ENCODE results near the gene DIPK1A.

The DIPK1A gene

DNA sequence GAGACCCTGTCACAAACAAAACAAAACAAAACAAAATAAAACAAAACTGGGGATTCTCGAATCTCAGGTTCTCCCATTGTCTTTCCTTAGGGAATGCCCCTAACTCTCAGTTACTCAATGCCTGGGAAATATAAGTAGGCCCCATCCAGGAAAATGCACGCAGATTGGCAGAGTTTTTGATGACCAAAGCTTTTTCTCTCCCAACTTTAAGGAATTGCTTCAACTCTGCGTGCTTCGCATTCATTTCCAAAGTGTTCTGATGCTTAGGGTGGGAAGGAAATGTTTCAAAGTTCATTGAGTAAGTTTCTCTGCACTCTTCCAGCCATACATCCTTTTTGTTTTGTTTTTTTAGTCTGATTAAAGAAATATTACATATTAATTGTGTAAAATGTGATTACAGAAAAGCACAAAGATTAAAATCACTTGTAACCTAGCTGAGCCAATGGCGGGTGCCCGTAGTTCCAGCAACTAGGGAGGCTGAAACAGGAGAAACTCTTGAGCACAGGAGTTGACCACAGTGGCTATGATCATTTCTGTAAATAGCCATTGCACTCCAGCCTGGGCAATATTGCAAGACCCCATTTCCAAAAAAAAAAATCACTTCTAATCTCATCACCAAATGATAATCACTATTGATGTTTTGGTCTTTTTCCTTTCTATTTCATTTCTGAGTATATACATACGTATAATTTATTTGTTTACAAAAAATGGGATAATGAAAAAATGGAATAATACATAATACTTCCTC, 157.9 kb downstream of the DIPK1A start:
- no peak for DNase-seq (ENCODE audit: low read depth in 2 of 2)

DNA sequence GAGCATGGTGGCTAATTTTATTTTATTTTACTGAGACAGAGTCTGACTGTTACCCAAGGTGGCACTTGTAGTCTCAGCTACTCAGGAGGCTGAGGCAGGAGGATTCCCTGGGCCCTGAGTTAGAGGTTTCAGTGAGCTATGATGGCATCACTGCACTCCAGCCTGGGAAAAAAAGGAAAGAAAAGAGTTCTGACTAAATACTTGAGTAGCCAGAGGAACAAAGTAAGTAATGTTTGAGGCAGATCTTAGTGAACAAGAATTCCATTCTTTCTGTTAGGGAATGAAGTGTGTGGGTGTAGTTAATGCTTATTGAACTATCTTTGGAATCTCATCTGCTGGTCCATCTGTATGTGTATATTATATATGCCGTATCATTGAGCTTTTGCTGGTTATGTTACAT, 163.3 kb downstream of the DIPK1A start:
- DNase-seq (ENCODE audit: low read depth in 2 of 2): no peak

DNA sequence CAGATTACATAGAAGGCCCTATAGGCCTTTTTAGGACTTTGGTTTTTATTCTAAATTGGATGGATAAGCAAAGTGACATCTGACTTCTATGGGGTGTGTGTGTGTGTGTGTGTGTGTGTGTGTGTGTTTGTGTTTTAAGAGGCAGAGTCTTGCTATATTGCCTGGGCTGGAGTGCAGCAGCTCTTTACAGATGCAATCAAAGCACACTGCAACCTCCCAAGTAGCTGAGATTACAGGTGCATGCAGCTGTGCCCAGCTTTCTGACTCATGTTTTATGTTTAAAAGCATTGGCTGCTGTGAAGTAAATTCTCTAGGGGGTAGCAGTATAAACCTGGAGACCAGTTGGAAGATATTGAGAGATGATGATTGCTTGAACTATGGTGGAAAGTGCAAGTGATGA, 164.0 kb downstream of the DIPK1A start:
- DNase-seq (ENCODE audit: low read depth in 2 of 2): no peak

DNA sequence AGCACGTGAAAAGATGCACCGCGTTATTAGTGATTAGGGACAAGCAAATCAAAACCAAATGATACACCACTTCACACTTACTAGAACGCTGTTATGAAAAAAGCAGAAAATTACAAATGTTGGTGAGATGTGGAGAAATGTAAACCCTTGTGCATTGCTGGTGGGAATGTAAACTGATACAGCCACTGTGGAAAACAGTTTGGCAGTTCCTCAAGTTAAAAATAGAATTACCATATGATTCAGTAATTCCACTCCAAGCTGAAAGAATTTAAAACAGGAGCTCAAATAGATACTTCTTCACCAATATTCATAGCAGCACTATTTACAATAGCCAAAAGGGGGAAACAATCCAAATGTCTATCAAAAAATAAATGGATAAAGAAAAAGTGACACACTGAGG, 166.1 kb downstream of the DIPK1A start:
- DNase-seq (ENCODE audit: low read depth in 2 of 2): no peak

DNA sequence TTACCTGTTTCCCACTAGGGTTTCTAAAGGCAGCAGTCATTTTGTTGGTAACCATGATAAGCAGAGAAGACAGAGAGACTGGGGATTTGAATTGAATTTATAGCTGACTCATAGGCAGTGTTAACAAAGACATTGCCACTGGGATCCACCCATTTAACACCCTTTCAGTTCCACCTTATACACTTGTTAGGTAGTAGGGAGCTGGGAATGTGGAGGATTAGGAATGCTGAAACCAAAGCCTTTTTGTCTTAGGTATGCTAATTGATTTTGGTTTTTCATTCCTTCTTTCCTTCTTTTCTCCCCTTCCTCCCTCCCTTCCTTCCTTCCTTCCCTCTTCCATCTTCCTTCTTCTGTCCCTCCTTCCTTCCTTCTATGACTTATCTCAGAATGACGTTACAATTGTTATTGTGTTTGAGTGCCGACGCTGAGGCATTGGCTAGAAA, 168.9 kb downstream of the DIPK1A start:
- no peak for DNase-seq (ENCODE audit: low read depth in 2 of 2)

All from stimulated activated CD4-positive, alpha-beta T cell treated with anti-CD3 and anti-CD28 coated beads, Interleukin-4, amount 100 ng/mL, for 48 hours (primary cell).